ENCODE measurements around the gene ARHGEF19.

ARHGEF19 gene

DNA sequence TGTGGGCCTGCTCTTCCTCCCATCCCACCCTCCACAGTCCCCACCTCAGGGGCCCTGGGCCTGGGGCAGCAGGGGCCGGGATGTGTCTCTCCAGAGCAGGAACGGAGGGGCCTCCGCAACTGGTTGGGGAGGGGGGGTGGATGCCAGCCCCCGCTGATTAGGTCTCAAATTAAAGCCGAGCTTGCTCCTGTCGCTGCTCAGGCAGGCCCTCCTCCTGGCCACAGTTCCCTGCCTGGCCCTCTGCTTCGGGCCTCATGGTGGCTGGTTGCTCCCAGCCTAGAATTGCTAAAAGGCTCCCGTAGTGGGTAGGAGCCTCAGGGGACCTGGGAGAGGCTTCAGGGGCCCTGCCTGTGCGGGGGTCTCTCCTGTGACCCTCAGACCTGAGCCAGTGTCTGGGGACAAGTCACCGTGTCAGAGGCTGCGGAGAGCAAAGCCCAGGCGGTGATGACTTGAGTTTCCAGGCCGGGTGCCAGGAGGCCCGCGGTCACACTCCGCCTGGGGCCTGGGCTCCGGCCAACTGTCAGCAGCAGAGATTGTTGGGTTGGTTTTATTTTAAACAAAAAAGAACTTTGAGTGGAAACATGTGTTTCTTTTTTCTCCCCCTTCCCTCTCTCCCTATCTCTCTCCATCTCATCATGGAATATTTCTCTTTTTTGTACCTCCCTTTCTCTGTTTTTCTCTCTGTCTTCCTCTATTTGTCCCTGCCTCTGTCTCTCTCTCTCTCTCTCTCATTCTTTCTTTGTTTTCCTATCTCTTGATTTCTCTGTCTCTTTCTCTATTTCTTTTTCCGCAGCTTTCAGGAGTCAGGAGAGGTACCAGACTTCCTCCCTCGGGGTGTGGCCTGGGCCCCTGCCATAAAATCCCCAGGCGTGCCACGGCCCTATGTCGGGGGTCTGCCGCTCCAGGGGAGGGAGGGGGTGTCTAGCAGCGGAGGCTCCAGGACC is 36.6 kb downstream of the ARHGEF19 start (continued):
- TF ChIP-seq ZNF701 (tag by site-specific recombination; IDR thresholded peaks at IDR 0.05), result no peak
- no peak for TF ChIP-seq ZNF239 (tag by site-specific recombination; IDR thresholded peaks at IDR 0.05)
- no peak for TF ChIP-seq ZNF19 (tag by site-specific recombination; IDR thresholded peaks at IDR 0.05; ENCODE audit: low read depth)
- no peak for TF ChIP-seq KLF9 (tag by site-specific recombination; IDR thresholded peaks at IDR 0.05; ENCODE audit: low read depth)
- no peak for TF ChIP-seq ZBTB1 (tag by site-specific recombination; IDR thresholded peaks at IDR 0.05)
- TF ChIP-seq ZNF324 (tag by site-specific recombination; IDR thresholded peaks at IDR 0.05), result no peak; the same call in 1 of the 2 replicates
- TF ChIP-seq ZFP69B (tag by site-specific recombination; IDR thresholded peaks at IDR 0.05), result peak; percentile 50; the same call in 1 of the 2 replicates
- TF ChIP-seq ZBTB20 (tag by site-specific recombination; IDR thresholded peaks at IDR 0.05), result 0 out of 2 replicates have a peak, but pooled peaks have one; percentile 35
- no peak for TF ChIP-seq ZFP37 (tag by site-specific recombination; IDR thresholded peaks at IDR 0.05)
- TF ChIP-seq ZNF623 (tag by site-specific recombination; IDR thresholded peaks at IDR 0.05), result no peak
- no peak for TF ChIP-seq ZNF184 (tag by site-specific recombination; IDR thresholded peaks at IDR 0.05)
- TF ChIP-seq ZNF155 (tag by site-specific recombination; IDR thresholded peaks at IDR 0.05), result no peak
- TF ChIP-seq ZNF221 (tag by site-specific recombination; IDR thresholded peaks at IDR 0.05; ENCODE audit: borderline replicate concordance), result no peak
- TF ChIP-seq ZNF350 (tag by site-specific recombination; IDR thresholded peaks at IDR 0.05), result no peak
- TF ChIP-seq PRDM1 (tag by site-specific recombination; IDR thresholded peaks at IDR 0.05), result peak; percentile 94
- TF ChIP-seq ZNF202 (tag by site-specific recombination; IDR thresholded peaks at IDR 0.05; ENCODE audit: borderline replicate concordance), result no peak
- TF ChIP-seq ZSCAN23 (tag by site-specific recombination; IDR thresholded peaks at IDR 0.05), result no peak
- TF ChIP-seq OVOL3 (tag by site-specific recombination; IDR thresholded peaks at IDR 0.05), result no peak
- TF ChIP-seq, protein P1, sequence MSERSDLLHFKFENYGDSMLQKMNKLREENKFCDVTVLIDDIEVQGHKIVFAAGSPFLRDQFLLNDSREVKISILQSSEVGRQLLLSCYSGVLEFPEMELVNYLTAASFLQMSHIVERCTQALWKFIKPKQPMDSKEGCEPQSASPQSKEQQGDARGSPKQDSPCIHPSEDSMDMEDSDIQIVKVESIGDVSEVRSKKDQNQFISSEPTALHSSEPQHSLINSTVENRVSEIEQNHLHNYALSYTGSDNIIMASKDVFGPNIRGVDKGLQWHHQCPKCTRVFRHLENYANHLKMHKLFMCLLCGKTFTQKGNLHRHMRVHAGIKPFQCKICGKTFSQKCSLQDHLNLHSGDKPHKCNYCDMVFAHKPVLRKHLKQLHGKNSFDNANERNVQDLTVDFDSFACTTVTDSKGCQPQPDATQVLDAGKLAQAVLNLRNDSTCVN (tag by site-specific recombination; optimal IDR thresholded peaks at IDR 0.05), result no peak
- TF ChIP-seq ZNF610 (tag by site-specific recombination; IDR thresholded peaks at IDR 0.05; ENCODE audit: borderline replicate concordance), result no peak
- TF ChIP-seq MZF1 (tag by site-specific recombination; IDR thresholded peaks at IDR 0.05; ENCODE audit: borderline replicate concordance), result no peak
- peak; percentile 48 for TF ChIP-seq ZNF629 (tag by site-specific recombination; IDR thresholded peaks at IDR 0.05)

DNA sequence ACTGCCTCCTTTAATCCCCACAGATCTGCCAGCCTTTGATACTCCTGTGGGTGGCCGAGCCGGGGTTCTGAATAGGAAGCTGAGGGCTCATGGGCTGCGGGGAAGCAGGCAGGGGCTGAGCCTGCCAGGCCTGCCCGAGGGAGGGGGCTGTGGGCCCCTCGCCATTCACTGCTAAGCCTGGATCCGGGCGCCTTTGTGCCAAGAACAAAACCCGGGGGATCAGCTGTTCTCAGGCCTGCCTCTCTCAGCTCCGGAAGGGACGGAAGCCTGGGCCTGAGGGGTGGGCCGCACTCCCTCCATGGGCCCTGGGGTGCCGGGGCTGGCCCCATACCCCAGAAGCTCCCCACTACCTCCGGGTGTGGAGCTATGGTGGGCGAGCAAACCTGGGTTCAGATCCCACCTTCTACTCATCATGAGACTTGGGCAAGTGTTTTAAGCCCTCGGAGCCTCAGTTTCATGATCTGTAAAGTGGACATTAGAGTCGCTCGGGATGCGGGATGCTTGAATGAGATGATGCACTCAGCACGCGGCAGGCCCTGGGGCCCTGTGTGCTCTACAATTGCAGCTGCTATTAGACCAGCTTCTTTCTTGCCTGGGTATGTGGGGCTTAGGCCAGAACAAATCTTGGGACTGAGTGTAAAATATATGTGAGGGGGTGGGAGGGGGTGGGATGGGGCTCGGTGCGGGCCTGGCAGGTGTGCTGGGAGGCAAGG is 37.4 kb downstream of the ARHGEF19 start:
- no peaks in the 10 kb centered on the region for H3K36me3 ChIP-seq (ENCODE audit: control insufficient read depth in 2 of 2, insufficient read depth in 1 of 2, low read length in 2 of 2)
- peak overlapping the region; percentile 85; the same call in 1 of the 2 replicates for H3K27ac ChIP-seq (ENCODE audit: extremely low read depth, low read depth, low read length)
- 0 out of 2 replicates have a peak, but pooled peaks have one; percentile 8 for TF ChIP-seq ZFHX2 (tag by site-specific recombination; conservative IDR thresholded peaks at IDR 0.05)
- TF ChIP-seq ZNF398 (tag by site-specific recombination; IDR thresholded peaks at IDR 0.05), result no peak
- TF ChIP-seq ZNF121 (tag by site-specific recombination; IDR thresholded peaks at IDR 0.05), result peak; percentile 14; the same call in 1 of the 2 replicates
- no peak for TF ChIP-seq IKZF3 (tag by site-specific recombination; IDR thresholded peaks at IDR 0.05)
- TF ChIP-seq ZNF157 (tag by site-specific recombination; IDR thresholded peaks at IDR 0.05), result no peak
- TF ChIP-seq ZNF548 (tag by site-specific recombination; IDR thresholded peaks at IDR 0.05), result no peak
- TF ChIP-seq ZNF404 (tag by site-specific recombination; IDR thresholded peaks at IDR 0.05), result no peak
- CTCF ChIA-PET, result interaction anchor here (1.6 kb wide), 1 partner anchor 93 kb away, joined by 6 read pairs; no protein-coding TSS in a partner anchor
- POLR2A ChIA-PET, result interaction anchor here (0.6 to 4.1 kb wide), 6 partner anchors 11 to 36 kb away, joined by 3 to 18 read pairs (median 4); partner anchors contain the start of gene EPHA2
- H3K9me3 ChIP-seq (ENCODE audit: control insufficient read depth, insufficient read depth, low read depth, low read length), result no peaks in the 10 kb centered on the region
- no peak overlapping the region for H3K4me3 ChIP-seq (ENCODE audit: low read depth, low read length)
- H3K4me1 ChIP-seq (ENCODE audit: control insufficient read depth, insufficient read depth, low read length), result peaks cover 10% of the 10 kb centered on the region

Measured in HEK293 (cell line).